HEK293 (cell line): Measurements from ENCODE around the gene TMTC1.

Experiments used
- CTCF ChIA-PET: fragments of 350-600 bp; formaldehyde crosslinking; extraction: SDS; loops from one replicate; lab custom pipeline; 2021; ENCODE audit warnings: antibody characterized with exemption; lab: Yijun Ruan, JAX
- POLR2A ChIA-PET: fragments of 300-600 bp; formaldehyde crosslinking; extraction: SDS; loops from one replicate; lab custom pipeline; 2020; ENCODE audit warnings: antibody characterized with exemption, inconsistent platforms; lab: Yijun Ruan, JAX
- H3K27ac ChIP-seq: fragments of 200-500 bp; sonication (Bioruptor generic); 2 replicates; pipeline ENCODE4 v1.5.1; 2014; ENCODE audit warnings: low read depth, low read length, control low read depth, inconsistent platforms; ENCODE audit errors: extremely low read depth
- H3K36me3 ChIP-seq, 2 experiments: fragments of 200-500 bp in 1 of 2; sonication (Bioruptor generic) in 1 of 2; 1 replicate in 1 of 2; 2 replicates in 1 of 2; pipeline ENCODE4 v1.5.1; 2014 to 2017; ENCODE audit warnings: inconsistent platforms in 2 of 2, low read length in 2 of 2; ENCODE audit not compliant: control insufficient read depth in 2 of 2, insufficient read depth in 1 of 2
- H3K4me1 ChIP-seq: fragments of 200-500 bp; sonication (Bioruptor generic); 2 replicates; pipeline ENCODE4 v1.5.1; 2014; ENCODE audit warnings: mild to moderate bottlenecking, low read length, inconsistent platforms; ENCODE audit not compliant: control insufficient read depth, insufficient read depth
- H3K4me3 ChIP-seq: 2 replicates; pipeline ENCODE4 v1.5.1; 2011; ENCODE audit warnings: low read depth, mild to moderate bottlenecking, control low read depth, low read length, moderate library complexity
- H3K9me3 ChIP-seq: fragments of 200-500 bp; sonication (Bioruptor generic); 2 replicates; pipeline ENCODE4 v1.5.1; 2014; ENCODE audit warnings: low read depth, low read length, inconsistent platforms; ENCODE audit not compliant: control insufficient read depth, insufficient read depth
- GLI4 ChIP-seq: fragments of 450-650 bp; formaldehyde crosslinking; IDR thresholded peaks from 2 replicates; pipeline ENCODE4 v1.5.1; 2016; ENCODE audit warnings: missing biosample characterization, missing genetic modification characterization
- SCRT2 ChIP-seq: fragments of 450-650 bp; formaldehyde crosslinking; IDR thresholded peaks from 2 replicates; pipeline ENCODE4 v1.5.1; 2016; ENCODE audit warnings: missing biosample characterization, missing genetic modification characterization
- TCF7L2 ChIP-seq: IDR thresholded peaks from 2 replicates; pipeline ENCODE4 v1.6.1; 2011; ENCODE audit warnings: low read depth, mild to moderate bottlenecking, inconsistent platforms, low read length, moderate library complexity, borderline replicate concordance
- TRIM28 ChIP-seq: IDR thresholded peaks from 2 replicates; pipeline ENCODE4 v1.6.1; 2011; ENCODE audit warnings: low read length, control low read depth, borderline replicate concordance
- ZBTB21 ChIP-seq: fragments of 450-650 bp; formaldehyde crosslinking; IDR thresholded peaks from 2 replicates; pipeline ENCODE4 v1.5.1; 2017; ENCODE audit warnings: missing biosample characterization, missing genetic modification characterization
- ZFHX2 ChIP-seq: fragments of 450-650 bp; formaldehyde crosslinking; conservative IDR thresholded peaks from 2 replicates; pipeline ENCODE4 v1.5.1; 2016; ENCODE audit warnings: missing biosample characterization, missing genetic modification characterization
- ZIC2 ChIP-seq: fragments of 450-650 bp; formaldehyde crosslinking; IDR thresholded peaks from 2 replicates; pipeline ENCODE4 v1.5.1; 2016; ENCODE audit warnings: missing biosample characterization, missing genetic modification characterization
- ZNF10 ChIP-seq: fragments of 450-650 bp; formaldehyde crosslinking; IDR thresholded peaks from 2 replicates; pipeline ENCODE4 v1.5.1; 2017; ENCODE audit warnings: missing biosample characterization, missing genetic modification characterization
- ZNF114 ChIP-seq: fragments of 450-650 bp; formaldehyde crosslinking; IDR thresholded peaks from 2 replicates; pipeline ENCODE4 v1.5.0; 2017; ENCODE audit warnings: missing biosample characterization, missing genetic modification characterization
- ZNF16 ChIP-seq: fragments of 450-650 bp; formaldehyde crosslinking; IDR thresholded peaks from 2 replicates; pipeline ENCODE4 v1.5.1; 2016; ENCODE audit warnings: low read depth, missing biosample characterization, missing genetic modification characterization
- ZNF174 ChIP-seq: fragments of 450-650 bp; formaldehyde crosslinking; IDR thresholded peaks from 2 replicates; pipeline ENCODE4 v1.5.0; 2017; ENCODE audit warnings: missing biosample characterization, mild to moderate bottlenecking, missing genetic modification characterization
- ZNF202 ChIP-seq: fragments of 450-650 bp; formaldehyde crosslinking; IDR thresholded peaks from 2 replicates; pipeline ENCODE4 v1.5.1; 2016; ENCODE audit warnings: missing biosample characterization, missing genetic modification characterization, borderline replicate concordance
- ZNF416 ChIP-seq: fragments of 450-650 bp; formaldehyde crosslinking; IDR thresholded peaks from 2 replicates; pipeline ENCODE4 v1.5.1; 2016; ENCODE audit warnings: missing biosample characterization, missing genetic modification characterization
- ZNF548 ChIP-seq: fragments of 450-650 bp; formaldehyde crosslinking; IDR thresholded peaks from 2 replicates; pipeline ENCODE4 v1.5.1; 2016; ENCODE audit warnings: missing biosample characterization, missing genetic modification characterization
- ZNF555 ChIP-seq: fragments of 450-650 bp; formaldehyde crosslinking; conservative IDR thresholded peaks from 2 replicates; pipeline ENCODE4 v1.5.1; 2017; ENCODE audit warnings: missing biosample characterization, mild to moderate bottlenecking, missing genetic modification characterization, inconsistent platforms
- ZNF561 ChIP-seq: fragments of 450-650 bp; IDR thresholded peaks from 2 replicates; pipeline ENCODE4 v1.5.1; 2018; ENCODE audit warnings: missing biosample characterization, missing genetic modification characterization, borderline replicate concordance
- ZNF596 ChIP-seq: fragments of 450-650 bp; IDR thresholded peaks from 2 replicates; pipeline ENCODE4 v1.5.0; 2018; ENCODE audit warnings: missing biosample characterization, mild to moderate bottlenecking, missing genetic modification characterization, moderate library complexity
- ZNF621 ChIP-seq: fragments of 450-650 bp; formaldehyde crosslinking; IDR thresholded peaks from 2 replicates; pipeline ENCODE4 v1.5.1; 2017; ENCODE audit warnings: missing biosample characterization, missing genetic modification characterization
- ZNF624 ChIP-seq: fragments of 450-650 bp; formaldehyde crosslinking; IDR thresholded peaks from 2 replicates; pipeline ENCODE4 v1.5.1; 2017; ENCODE audit warnings: missing biosample characterization, missing genetic modification characterization
- ZNF629 ChIP-seq: fragments of 450-650 bp; formaldehyde crosslinking; IDR thresholded peaks from 2 replicates; pipeline ENCODE4 v1.5.1; 2017; ENCODE audit warnings: missing biosample characterization, missing genetic modification characterization
- ZNF747 ChIP-seq: fragments of 450-650 bp; formaldehyde crosslinking; IDR thresholded peaks from 2 replicates; pipeline ENCODE4 v1.5.1; 2016; ENCODE audit warnings: missing biosample characterization, missing genetic modification characterization
- ZNF830 ChIP-seq: fragments of 450-650 bp; IDR thresholded peaks from 2 replicates; pipeline ENCODE4 v1.5.0; 2018; ENCODE audit warnings: missing biosample characterization, missing genetic modification characterization, low read depth, mild to moderate bottlenecking, moderate library complexity
- TF ChIP-seq, protein P1 (sequence below): fragments of 450-650 bp; formaldehyde crosslinking; IDR thresholded peaks from 2 replicates; pipeline ENCODE4 v1.5.1; 2017; ENCODE audit warnings: missing biosample characterization, missing genetic modification characterization
- TF ChIP-seq, protein P2 (sequence below): fragments of 450-650 bp; formaldehyde crosslinking; IDR thresholded peaks from 2 replicates; pipeline ENCODE4 v1.5.1; 2016; ENCODE audit warnings: missing biosample characterization, missing genetic modification characterization
- TF ChIP-seq, protein P3 (sequence below): fragments of 450-650 bp; formaldehyde crosslinking; IDR thresholded peaks from 2 replicates; pipeline ENCODE4 v1.5.1; 2016; ENCODE audit warnings: missing biosample characterization, missing genetic modification characterization, borderline replicate concordance
- TF ChIP-seq, protein P4 (sequence below): fragments of 450-650 bp; formaldehyde crosslinking; IDR thresholded peaks from 2 replicates; pipeline ENCODE4 v1.5.1; 2016; ENCODE audit warnings: missing biosample characterization, missing genetic modification characterization
- TF ChIP-seq, protein P5 (sequence below): IDR thresholded peaks from 2 replicates; pipeline ENCODE4 v1.6.1; 2011; ENCODE audit warnings: mild to moderate bottlenecking, low read depth, low read length, borderline replicate concordance
- TF ChIP-seq, protein P6 (sequence below): fragments of 450-650 bp; formaldehyde crosslinking; IDR thresholded peaks from 2 replicates; pipeline ENCODE4 v1.5.1; 2016; ENCODE audit warnings: missing biosample characterization, missing genetic modification characterization

Gene TMTC1

DNA sequence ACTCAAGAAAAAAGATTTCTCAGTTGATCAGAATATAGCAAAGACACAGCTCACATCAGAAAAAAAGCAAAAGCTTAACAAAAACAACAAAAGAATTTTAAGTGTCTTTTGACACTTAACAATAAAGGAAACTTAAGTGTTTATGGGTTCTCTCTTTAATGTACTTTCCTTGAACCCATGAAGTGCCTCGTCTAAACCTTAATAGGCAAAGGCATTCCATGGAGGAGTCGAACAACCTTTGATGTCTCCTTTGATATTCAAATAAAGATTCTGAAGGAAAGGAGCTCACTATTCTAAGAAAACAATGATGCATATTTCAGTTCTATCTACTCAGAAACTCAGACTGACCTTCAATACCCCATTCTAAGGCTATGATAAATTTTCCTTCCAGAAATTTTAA is 116.7 kb downstream of the TMTC1 start:
- H3K4me1 ChIP-seq = no peaks in the 10 kb centered on the region
- CTCF ChIA-PET = no interaction called here
- H3K27ac ChIP-seq = no peak overlapping the region
- no peak overlapping the region for H3K4me3 ChIP-seq
- H3K36me3 ChIP-seq = no peaks in the 10 kb centered on the region
- POLR2A ChIA-PET = no interaction called here
- no peaks in the 10 kb centered on the region for H3K9me3 ChIP-seq
- TF ChIP-seq, protein P1, sequence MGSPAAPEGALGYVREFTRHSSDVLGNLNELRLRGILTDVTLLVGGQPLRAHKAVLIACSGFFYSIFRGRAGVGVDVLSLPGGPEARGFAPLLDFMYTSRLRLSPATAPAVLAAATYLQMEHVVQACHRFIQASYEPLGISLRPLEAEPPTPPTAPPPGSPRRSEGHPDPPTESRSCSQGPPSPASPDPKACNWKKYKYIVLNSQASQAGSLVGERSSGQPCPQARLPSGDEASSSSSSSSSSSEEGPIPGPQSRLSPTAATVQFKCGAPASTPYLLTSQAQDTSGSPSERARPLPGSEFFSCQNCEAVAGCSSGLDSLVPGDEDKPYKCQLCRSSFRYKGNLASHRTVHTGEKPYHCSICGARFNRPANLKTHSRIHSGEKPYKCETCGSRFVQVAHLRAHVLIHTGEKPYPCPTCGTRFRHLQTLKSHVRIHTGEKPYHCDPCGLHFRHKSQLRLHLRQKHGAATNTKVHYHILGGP = no peak
- TF ChIP-seq SCRT2 (tag by site-specific recombination) = no peak
- TF ChIP-seq ZBTB21 (tag by site-specific recombination) = no peak
- TF ChIP-seq ZNF16 (tag by site-specific recombination) = no peak
- TF ChIP-seq, protein P2, sequence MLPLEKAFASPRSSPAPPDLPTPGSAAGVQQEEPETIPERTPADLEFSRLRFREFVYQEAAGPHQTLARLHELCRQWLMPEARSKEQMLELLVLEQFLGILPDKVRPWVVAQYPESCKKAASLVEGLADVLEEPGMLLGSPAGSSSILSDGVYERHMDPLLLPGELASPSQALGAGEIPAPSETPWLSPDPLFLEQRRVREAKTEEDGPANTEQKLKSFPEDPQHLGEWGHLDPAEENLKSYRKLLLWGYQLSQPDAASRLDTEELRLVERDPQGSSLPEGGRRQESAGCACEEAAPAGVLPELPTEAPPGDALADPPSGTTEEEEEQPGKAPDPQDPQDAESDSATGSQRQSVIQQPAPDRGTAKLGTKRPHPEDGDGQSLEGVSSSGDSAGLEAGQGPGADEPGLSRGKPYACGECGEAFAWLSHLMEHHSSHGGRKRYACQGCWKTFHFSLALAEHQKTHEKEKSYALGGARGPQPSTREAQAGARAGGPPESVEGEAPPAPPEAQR (tag by site-specific recombination) = no peak
- TF ChIP-seq, protein P3, sequence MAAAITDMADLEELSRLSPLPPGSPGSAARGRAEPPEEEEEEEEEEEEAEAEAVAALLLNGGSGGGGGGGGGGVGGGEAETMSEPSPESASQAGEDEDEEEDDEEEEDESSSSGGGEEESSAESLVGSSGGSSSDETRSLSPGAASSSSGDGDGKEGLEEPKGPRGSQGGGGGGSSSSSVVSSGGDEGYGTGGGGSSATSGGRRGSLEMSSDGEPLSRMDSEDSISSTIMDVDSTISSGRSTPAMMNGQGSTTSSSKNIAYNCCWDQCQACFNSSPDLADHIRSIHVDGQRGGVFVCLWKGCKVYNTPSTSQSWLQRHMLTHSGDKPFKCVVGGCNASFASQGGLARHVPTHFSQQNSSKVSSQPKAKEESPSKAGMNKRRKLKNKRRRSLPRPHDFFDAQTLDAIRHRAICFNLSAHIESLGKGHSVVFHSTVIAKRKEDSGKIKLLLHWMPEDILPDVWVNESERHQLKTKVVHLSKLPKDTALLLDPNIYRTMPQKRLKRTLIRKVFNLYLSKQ (tag by site-specific recombination) = no peak
- no peak for TF ChIP-seq ZNF174 (tag by site-specific recombination)
- no peak for TF ChIP-seq ZNF596 (tag by site-specific recombination)
- TF ChIP-seq GLI4 (tag by site-specific recombination) = no peak
- TF ChIP-seq TRIM28 = no peak
- TF ChIP-seq, protein P4, sequence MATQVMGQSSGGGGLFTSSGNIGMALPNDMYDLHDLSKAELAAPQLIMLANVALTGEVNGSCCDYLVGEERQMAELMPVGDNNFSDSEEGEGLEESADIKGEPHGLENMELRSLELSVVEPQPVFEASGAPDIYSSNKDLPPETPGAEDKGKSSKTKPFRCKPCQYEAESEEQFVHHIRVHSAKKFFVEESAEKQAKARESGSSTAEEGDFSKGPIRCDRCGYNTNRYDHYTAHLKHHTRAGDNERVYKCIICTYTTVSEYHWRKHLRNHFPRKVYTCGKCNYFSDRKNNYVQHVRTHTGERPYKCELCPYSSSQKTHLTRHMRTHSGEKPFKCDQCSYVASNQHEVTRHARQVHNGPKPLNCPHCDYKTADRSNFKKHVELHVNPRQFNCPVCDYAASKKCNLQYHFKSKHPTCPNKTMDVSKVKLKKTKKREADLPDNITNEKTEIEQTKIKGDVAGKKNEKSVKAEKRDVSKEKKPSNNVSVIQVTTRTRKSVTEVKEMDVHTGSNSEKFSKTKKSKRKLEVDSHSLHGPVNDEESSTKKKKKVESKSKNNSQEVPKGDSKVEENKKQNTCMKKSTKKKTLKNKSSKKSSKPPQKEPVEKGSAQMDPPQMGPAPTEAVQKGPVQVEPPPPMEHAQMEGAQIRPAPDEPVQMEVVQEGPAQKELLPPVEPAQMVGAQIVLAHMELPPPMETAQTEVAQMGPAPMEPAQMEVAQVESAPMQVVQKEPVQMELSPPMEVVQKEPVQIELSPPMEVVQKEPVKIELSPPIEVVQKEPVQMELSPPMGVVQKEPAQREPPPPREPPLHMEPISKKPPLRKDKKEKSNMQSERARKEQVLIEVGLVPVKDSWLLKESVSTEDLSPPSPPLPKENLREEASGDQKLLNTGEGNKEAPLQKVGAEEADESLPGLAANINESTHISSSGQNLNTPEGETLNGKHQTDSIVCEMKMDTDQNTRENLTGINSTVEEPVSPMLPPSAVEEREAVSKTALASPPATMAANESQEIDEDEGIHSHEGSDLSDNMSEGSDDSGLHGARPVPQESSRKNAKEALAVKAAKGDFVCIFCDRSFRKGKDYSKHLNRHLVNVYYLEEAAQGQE (tag by site-specific recombination) = no peak
- no peak for TF ChIP-seq ZNF621 (tag by site-specific recombination)
- TF ChIP-seq ZNF555 = no peak

DNA sequence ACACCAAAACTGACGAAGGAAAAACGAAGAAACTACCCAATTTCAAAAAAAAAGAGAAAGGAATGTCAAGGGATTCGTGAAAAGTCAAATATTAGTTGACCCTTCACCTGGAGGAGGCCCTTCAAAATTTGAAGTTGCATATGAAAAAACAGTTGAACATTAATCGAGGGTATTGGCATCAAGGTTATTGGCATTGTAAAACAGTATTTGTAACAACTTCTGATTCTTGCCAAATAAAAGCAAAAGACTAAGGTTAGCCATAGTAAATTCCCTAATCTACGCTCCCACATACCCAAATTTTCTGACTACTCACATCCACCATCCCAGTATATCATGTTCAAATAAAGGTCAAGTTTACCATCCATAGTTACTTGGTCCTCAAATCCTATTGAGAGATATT is 118.6 kb downstream of the TMTC1 start:
- POLR2A ChIA-PET = no interaction called here
- Histone ChIP-seq H3K36me3 (no peaks in the 10 kb centered on the region), H3K9me3 (no peaks in the 10 kb centered on the region), H3K27ac (no peak overlapping the region), H3K4me3 (no peak overlapping the region), H3K4me1 (no peaks in the 10 kb centered on the region)
- CTCF ChIA-PET = no interaction called here
- no peak for TF ChIP-seq TCF7L2
- TF ChIP-seq ZNF747 (tag by site-specific recombination) = no peak
- TF ChIP-seq ZNF629 (tag by site-specific recombination) = no peak
- no peak for TF ChIP-seq ZNF624 (tag by site-specific recombination)
- TF ChIP-seq ZNF114 (tag by site-specific recombination) = no peak
- no peak for TF ChIP-seq ZNF416 (tag by site-specific recombination)
- TF ChIP-seq ZNF621 (tag by site-specific recombination) = no peak
- no peak for TF ChIP-seq ZNF830 (tag by site-specific recombination)
- no peak for TF ChIP-seq ZFHX2 (tag by site-specific recombination)
- TF ChIP-seq ZIC2 = no peak
- no peak for TF ChIP-seq ZNF202
- TF ChIP-seq, protein P5, sequence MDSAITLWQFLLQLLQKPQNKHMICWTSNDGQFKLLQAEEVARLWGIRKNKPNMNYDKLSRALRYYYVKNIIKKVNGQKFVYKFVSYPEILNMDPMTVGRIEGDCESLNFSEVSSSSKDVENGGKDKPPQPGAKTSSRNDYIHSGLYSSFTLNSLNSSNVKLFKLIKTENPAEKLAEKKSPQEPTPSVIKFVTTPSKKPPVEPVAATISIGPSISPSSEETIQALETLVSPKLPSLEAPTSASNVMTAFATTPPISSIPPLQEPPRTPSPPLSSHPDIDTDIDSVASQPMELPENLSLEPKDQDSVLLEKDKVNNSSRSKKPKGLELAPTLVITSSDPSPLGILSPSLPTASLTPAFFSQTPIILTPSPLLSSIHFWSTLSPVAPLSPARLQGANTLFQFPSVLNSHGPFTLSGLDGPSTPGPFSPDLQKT = no peak
- TF ChIP-seq ZNF10 (tag by site-specific recombination) = no peak
- no peak for TF ChIP-seq ZNF561 (tag by site-specific recombination)
- TF ChIP-seq, protein P6, sequence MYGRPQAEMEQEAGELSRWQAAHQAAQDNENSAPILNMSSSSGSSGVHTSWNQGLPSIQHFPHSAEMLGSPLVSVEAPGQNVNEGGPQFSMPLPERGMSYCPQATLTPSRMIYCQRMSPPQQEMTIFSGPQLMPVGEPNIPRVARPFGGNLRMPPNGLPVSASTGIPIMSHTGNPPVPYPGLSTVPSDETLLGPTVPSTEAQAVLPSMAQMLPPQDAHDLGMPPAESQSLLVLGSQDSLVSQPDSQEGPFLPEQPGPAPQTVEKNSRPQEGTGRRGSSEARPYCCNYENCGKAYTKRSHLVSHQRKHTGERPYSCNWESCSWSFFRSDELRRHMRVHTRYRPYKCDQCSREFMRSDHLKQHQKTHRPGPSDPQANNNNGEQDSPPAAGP (tag by site-specific recombination) = no peak
- no peak for TF ChIP-seq ZNF548 (tag by site-specific recombination)
